ENCODE measurements around the gene CLEC9A.

Gene CLEC9A

DNA sequence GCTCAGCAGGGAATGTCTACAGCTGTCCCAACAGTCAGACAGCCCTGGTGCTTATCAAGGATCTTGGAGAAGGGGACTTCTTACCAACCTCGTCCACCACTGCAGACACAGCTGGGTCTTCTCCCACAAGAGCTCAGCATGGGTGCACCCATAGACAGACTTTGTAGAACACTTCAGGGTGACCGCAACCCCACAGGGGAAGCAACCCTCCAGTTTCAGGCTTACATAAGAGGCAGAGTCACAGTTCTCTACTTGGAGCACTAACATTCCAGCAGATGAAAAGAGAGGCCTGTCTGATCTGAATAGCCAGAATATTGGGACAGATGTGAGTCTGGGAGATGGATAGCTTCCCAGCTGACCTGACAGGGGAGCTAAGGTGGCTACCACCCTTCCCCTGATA, 71.8 kb downstream of the CLEC9A start:
- in situ Hi-C loops (cut with MboI; ENCODE audit: low sequenced_read_pairs), result no loop called here

DNA sequence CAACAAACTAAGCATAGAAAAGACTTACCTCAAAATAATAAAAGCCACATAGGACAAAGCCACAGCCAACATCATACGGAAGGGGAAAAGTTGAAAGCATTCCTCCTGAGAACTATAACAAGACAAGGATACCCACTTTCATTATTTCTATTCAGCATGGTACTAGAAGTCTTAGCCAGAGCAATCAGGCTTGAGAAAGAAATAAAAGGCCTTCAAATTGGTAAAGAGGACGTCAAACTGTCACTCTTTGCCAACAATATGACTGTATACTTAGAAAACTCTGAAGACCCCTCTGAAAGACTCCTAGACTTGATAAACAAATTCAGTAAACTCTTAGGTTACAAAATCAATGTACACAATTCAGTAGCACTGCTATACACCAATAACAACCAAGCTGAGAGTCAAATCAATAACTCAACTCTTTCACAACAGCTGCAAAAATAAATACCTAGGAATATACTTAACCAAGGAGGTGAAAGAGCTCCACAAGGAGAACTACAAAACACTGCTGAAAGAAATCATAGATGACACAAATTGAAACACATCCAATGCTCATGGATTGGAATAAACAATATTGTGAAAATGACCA, 79.9 kb downstream of the CLEC9A start:
- in situ Hi-C loops (cut with MboI; ENCODE audit: low sequenced_read_pairs), result no loop called here

DNA sequence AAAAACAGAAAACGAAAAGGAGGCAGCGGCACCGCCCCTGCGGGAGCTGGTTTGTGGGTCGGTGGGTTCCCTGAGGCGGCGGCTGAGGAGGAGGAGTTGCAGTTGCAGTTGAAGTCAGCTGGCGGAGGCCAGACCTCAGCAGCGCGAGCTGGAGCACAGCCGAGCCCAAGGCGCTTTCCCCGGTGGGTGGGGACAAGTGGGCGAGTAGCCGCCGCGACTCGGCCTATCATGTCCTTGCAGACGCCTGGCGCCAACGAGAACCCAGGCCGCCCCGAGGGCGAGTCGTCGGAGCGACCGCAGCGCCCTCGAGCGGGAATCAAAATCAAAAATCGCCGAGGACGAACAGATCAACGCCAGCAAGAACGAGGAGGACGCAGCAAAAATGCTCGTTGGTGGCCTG, 81.0 kb downstream of the CLEC9A start:
- in situ Hi-C loops (cut with MboI; ENCODE audit: low sequenced_read_pairs), result no loop called here

DNA sequence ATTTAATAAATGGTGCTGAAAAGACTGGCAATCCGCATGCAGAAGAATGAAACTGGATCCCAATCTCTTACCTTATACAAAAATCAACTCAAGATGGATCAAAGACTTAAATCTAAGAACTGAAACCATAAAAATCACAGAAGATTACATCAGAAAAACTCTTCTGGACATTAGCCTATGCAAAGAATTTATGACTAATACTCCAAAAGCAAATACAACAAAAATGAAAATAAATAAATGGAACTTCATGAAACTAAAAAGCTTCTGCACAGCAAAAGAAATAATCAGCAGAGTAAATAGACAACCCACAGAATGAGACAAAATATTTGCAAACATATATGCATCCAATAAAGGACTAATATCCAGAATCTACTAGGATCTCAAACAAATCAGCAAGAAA, 82.6 kb downstream of the CLEC9A start:
- in situ Hi-C loops (cut with MboI; ENCODE audit: low sequenced_read_pairs), result no loop called here

DNA sequence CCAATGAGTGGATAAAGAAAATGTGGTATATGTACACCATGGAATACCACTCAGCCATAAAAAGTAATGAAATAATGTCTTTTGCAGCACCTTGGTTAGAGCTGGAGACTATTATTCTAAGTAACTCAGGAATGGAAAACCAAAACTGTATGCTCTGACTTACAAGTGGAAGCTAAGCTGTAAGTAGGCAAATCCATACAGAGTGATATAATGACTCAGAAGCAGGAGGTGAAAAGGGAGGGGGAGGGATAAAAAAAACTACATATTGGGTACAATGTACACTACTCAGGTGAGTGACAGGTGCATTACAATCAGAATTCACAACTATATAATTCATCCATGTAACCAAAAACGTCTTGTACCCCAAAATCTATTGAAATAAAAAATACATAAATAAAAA, 83.4 kb downstream of the CLEC9A start:
- in situ Hi-C loops (cut with MboI; ENCODE audit: low sequenced_read_pairs), result no loop called here

DNA sequence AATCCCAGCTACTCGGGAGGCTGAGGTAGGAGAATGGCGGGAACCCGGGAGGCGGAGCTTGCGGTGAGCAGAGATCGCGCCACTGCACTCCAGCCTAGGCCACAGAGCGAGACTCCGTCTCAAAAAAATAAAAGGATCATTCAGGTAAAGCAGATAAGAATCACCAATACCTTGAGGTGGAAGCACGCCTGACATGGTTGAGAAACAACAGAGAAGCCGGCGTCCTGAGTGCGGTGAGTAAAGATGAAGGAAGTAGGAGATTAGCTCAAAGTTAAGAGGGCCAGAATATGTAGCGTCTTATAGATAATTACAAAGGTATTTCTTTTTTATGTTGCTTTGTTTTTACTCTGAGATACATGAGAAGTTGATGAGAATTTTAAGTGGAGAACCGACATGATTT, 84.8 kb downstream of the CLEC9A start:
- in situ Hi-C loops (cut with MboI; ENCODE audit: low sequenced_read_pairs), result no loop called here
